ENCODE results near the gene CNTNAP3B.
"Not testable (repeated sequence)": the region's sequence is repeated elsewhere in the genome, so short reads cannot be mapped to it uniquely, and the experiment has no call there.

DNA sequence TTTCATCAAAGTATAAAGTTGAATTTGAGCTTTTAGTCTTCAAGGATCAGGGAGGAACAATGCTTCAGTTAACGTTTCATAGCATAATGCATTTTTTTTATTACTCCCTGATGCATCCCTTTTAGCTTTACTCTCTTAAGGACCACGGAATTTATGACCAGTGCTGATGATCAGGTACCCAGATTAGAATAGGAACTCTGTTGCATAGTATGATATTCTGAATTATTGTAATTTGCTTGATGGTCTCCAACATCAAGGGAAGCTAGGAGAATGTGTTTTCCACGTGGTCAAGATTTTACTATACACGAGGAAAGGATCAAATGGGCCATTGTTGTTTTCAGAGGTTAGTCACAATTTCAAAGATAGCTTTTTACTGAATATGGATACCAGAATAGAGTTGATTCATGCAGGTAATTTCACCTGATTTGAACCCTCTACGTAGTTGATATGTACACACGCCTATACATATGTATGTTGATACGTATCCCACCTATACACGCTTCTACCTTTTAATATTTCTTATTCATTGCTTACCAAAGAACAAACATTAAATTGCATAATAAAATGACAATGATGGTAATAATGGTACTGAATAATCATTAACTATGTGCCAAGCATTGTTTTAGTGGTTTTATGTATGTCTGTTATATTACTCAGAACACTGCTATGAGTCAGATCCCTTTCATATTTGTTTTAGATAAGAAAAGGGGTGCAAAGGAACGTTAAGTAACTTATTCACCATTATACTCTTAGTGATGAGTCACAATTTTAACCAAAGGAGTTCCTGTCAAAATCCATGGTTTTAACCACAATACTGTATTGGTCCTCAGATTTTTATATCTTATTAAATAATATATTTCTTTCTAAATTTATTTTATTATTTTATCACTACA is 277.1 kb downstream of the CNTNAP3B start:
- TF ChIP-seq CTCF (IDR thresholded peaks at IDR 0.05; ENCODE audit: extremely low read depth in 1 of 2, insufficient read depth in 1 of 2, low read depth in 1 of 2, low read length in 2 of 2); POLR2AphosphoS5 (IDR thresholded peaks at IDR 0.05; ENCODE audit: insufficient read depth, low read depth, low read length); JUN (IDR thresholded peaks at IDR 0.05; ENCODE audit: borderline replicate concordance, insufficient read depth, insufficient read length, low read depth); FOS (IDR thresholded peaks at IDR 0.05; ENCODE audit: borderline replicate concordance, insufficient read depth, low read length); POLR2A (IDR thresholded peaks at IDR 0.05; ENCODE audit: low read depth, low read length); EZH2 (IDR thresholded peaks at IDR 0.05; ENCODE audit: borderline replicate concordance, low read depth, low read length, severe bottlenecking): not testable (repeated sequence)
